Measurements from ENCODE around the gene MNT. TPM values are rescaled to one million over a fixed set of nuclear protein-coding genes. Genes with fewer than 3 reads are reported as not detected.

Gene MNT
- total and polyA plus RNA-seq, 8 donors: 10.9 to 31.9 (median 16.3) TPM

DNA sequence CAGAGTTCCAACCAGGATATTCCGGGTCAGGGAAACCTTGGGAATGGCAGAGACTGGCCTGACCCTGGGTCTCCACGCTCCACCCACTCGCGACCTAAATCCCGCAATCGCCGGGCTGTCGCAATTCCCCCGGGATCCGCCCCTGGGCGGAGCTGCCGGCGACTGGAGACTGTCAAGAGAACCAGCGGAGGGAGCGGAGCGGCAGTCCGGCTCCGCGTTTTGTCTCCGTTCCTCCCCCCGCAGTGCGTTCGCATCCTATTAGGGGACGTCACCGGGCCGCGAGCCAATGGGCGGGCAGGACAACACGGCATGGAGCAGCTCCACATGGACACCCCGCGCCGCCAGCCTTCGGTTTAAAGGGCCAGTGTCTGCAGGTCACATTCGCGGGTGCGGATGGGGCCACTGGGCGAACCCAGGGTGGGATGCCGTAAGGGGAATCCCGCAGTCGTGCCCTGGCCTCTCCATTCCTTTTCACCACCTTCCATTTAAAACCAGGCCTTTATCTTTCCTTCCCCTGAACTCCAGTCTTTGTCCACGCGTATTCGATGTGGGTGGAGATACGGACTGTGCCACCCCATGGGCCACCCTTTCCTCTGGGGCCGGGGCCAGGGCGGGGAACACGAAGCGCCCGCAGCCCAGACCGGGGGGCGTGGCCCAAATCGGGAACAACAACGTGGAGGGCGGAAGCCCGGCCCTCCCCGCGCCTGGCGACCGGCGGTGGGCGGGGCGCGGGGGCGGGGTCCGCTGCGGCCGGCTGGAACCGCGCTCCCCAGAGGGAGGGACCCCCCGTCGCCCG lies 764 bp upstream of the MNT start:
- H3K4me1 ChIP-seq: peaks cover 24 to 72% of the 10 kb centered on the region in 2 donors
- H3K27ac ChIP-seq: peak overlapping the region; percentile 99 to 100
- DNase-seq (peak; percentile 98 to 100 (median 100)), ATAC-seq (peak; percentile 61)
- H3K36me3 ChIP-seq: no peaks in the 10 kb centered on the region
- intact Hi-C loops (cut with DNase I): no loop called here
- no peak for TF ChIP-seq CTCF (IDR thresholded peaks at IDR 0.05)
- peak overlapping the region; percentile 70 to 92 for H3K4me3 ChIP-seq
- H3K27me3 ChIP-seq: no peaks in the 10 kb centered on the region
- no peaks in the 10 kb centered on the region for H3K9me3 ChIP-seq

DNA sequence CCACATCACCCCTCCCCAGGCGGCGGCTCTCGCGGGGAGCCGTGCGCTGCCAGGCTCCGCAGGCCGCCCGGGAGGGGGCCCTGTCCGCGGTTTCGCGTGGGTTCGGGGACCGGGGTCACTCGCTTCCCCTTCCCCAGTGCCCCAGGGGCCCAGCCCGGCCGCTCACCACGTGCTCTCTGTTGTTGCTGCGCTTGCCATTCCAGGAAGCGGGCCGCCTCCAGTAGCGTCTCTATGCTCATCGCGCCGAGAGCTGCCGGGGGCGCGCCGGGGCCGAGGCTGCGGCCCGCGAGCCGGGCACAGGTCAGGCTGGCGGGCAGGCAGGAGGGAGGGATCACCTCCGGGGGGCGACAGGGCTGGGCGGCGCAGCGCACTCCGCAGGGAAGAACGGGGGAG lies 390 bp downstream of the MNT start:
- DNase-seq (peak in 3 of 4 donors; percentile 41 to 94 (median 79)), ATAC-seq (no peak)
- Histone ChIP-seq H3K27ac (peak overlapping the region; percentile 99 to 100), H3K4me3 (peak overlapping the region; percentile 70 to 92), H3K4me1 (peaks cover 34 to 72% of the 10 kb centered on the region in 2 donors), H3K9me3 (no peaks in the 10 kb centered on the region), H3K36me3 (no peaks in the 10 kb centered on the region), H3K27me3 (no peaks in the 10 kb centered on the region)
- TF ChIP-seq CTCF (IDR thresholded peaks at IDR 0.05): no peak
- intact Hi-C loops (cut with DNase I): no loop called here

- Histone ChIP-seq H3K9me3 (no peaks in the 10 kb centered on the region), H3K36me3 (no peaks in the 10 kb centered on the region), H3K27ac (peak overlapping the region; percentile 99 to 100), H3K27me3 (no peaks in the 10 kb centered on the region), H3K4me1 (peaks cover 38 to 74% of the 10 kb centered on the region in 2 donors), H3K4me3 (peak overlapping the region; percentile 70 to 92)
- DNase-seq (peak; percentile 96 to 100 (median 97)), ATAC-seq (peak; percentile 65)
- no peak for TF ChIP-seq CTCF (IDR thresholded peaks at IDR 0.05)
- intact Hi-C loops (cut with DNase I): no loop called here
Observed at GRCh38 chr17:2399572-2400473, 1.0 kb downstream of the MNT start.

DNA sequence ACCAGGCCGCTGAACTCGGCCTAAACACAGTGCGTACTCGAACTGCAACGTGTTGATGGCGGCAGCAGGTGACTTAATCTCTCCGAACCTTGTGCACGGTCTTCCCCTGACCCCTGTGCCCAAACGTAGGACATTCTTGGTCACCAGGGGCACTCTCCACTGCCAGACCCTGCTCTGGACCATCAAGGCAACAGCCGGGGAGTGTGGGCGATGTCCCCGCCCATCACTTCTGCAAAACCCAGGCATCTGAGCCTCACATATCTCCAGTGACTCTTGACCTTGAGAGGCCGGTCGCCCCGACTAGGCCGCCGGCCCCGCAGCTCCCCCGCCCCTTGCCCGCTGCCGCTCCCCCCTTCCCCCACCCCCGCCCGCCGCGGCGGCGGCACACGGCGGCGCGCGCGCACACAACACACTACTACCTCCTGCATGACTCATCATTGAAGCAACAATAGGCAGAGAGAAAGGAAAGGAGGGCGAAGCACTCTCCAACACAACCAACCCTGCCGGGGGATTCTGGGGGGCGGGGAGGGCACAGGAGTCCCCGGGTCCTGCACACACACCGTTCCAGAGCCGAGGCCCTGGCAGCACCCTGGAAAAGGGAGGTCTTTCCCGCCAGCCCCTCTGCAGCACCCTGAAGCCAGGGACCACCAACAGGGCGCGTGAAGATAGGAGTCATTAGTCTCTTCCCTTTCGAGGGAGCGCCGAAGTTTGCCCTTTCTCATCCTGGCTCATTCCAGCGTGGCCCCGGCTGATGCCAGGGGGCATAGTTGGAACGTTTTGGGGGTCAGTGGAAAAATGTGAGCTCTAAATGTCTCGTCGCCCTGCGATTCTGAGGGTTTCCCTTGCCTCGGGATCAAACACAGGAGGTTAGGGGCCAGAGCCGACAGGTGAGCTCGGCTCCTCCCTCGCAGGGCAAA lies 1.9 kb downstream of the MNT start:
- ATAC-seq (peak; percentile 5), DNase-seq (peak in 3 of 4 donors; percentile 65 to 91 (median 76))
- TF ChIP-seq CTCF (IDR thresholded peaks at IDR 0.05): no peak
- Histone ChIP-seq H3K4me1 (peaks cover 44 to 74% of the 10 kb centered on the region in 2 donors), H3K36me3 (no peaks in the 10 kb centered on the region), H3K4me3 (peak overlapping the region; percentile 70 to 92), H3K27ac (peak overlapping the region; percentile 99 to 100), H3K27me3 (no peaks in the 10 kb centered on the region), H3K9me3 (no peaks in the 10 kb centered on the region)
- intact Hi-C loops (cut with DNase I): no loop called here
